MCF 10A (cell line): ENCODE data around the gene RNF207. TPM values are rescaled to one million over a fixed set of nuclear protein-coding genes. Genes with fewer than 3 reads are reported as not detected.

Experiments used
- BruUV-seq: library from RNA; stranded (reverse); fragments of 400-500 nt; replicated peaks from 2 replicates; lab custom pipeline; 2021; lab: Mats Ljungman, UMichigan
- CTCF ChIA-PET: fragments of 300-600 bp; sonication (Branson Sonifier 250); formaldehyde crosslinking; extraction: SDS; loops from one replicate; lab custom pipeline; 2021; ENCODE audit warnings: antibody characterized with exemption, inconsistent platforms; lab: Yijun Ruan, JAX
- POLR2A ChIA-PET: fragments of 300-600, 350-650 bp; sonication (Branson Sonifier 250); formaldehyde crosslinking; extraction: SDS; loops from one replicate; lab custom pipeline; 2020; ENCODE audit warnings: antibody characterized with exemption, inconsistent platforms; lab: Yijun Ruan, JAX
- DNase-seq: peaks from one replicate; pipeline ENCODE4 v3.0.0-alpha.2; 2018; ENCODE audit not compliant: unreplicated experiment
- H3K27ac Mint-ChIP-seq: one replicate; pipeline ENCODE4 v1.8.0; 2022; ENCODE audit warnings: mild to moderate bottlenecking, low read depth, mixed read lengths; ENCODE audit not compliant: unreplicated experiment
- H3K27me3 Mint-ChIP-seq: one replicate; pipeline ENCODE4 v1.8.0; 2022; ENCODE audit warnings: mixed read lengths; ENCODE audit not compliant: insufficient read depth, unreplicated experiment
- H3K36me3 Mint-ChIP-seq: one replicate; pipeline ENCODE4 v1.8.0; 2022; ENCODE audit warnings: mild to moderate bottlenecking, moderate library complexity, mixed read lengths; ENCODE audit not compliant: insufficient read depth, unreplicated experiment
- H3K4me1 Mint-ChIP-seq: one replicate; pipeline ENCODE4 v1.8.0; 2022; ENCODE audit warnings: mixed read lengths; ENCODE audit not compliant: insufficient read depth, unreplicated experiment
- H3K4me3 Mint-ChIP-seq: one replicate; pipeline ENCODE4 v1.8.0; 2022; ENCODE audit warnings: mild to moderate bottlenecking, moderate library complexity, mixed read lengths; ENCODE audit not compliant: unreplicated experiment
- H3K9me3 Mint-ChIP-seq: one replicate; pipeline ENCODE4 v1.8.0; 2022; ENCODE audit warnings: mixed read lengths; ENCODE audit not compliant: unreplicated experiment
- intact Hi-C: fragments of 100-400 bp; cut with micrococcal nuclease; formaldehyde crosslinking; loops from 2 replicates; pipeline ENCODE4 v1.14.1; 2022
- total RNA-seq: library from RNA; stranded (reverse); gene quantifications from 2 replicates; pipeline ENCODE4 v1.2.3, GENCODE V29; 2022
- TF ChIP-seq, protein P1 (sequence below): fragments of 200-600 bp; IDR thresholded peaks from one replicate; pipeline ENCODE4 v1.8.0; 2022; ENCODE audit warnings: antibody characterized with exemption, mild to moderate bottlenecking; ENCODE audit not compliant: unreplicated experiment

RNF207 gene
- total RNA-seq, 1 experiment from 2014 or later: 6.2 TPM

GRCh38 chr1:6225651-6226050, 19.7 kb downstream of the RNF207 start:
- Mint-ChIP-seq H3K9me3 (no peaks in the 10 kb centered on the region), H3K36me3 (peaks cover 73% of the 10 kb centered on the region), H3K4me1 (peaks cover 2% of the 10 kb centered on the region), H3K27me3 (no peaks in the 10 kb centered on the region), H3K27ac (peak overlapping the region; percentile 39), H3K4me3 (no peak overlapping the region)
- intact Hi-C loops: no loop called here
- no peak for DNase-seq
- TF ChIP-seq, protein P1, sequence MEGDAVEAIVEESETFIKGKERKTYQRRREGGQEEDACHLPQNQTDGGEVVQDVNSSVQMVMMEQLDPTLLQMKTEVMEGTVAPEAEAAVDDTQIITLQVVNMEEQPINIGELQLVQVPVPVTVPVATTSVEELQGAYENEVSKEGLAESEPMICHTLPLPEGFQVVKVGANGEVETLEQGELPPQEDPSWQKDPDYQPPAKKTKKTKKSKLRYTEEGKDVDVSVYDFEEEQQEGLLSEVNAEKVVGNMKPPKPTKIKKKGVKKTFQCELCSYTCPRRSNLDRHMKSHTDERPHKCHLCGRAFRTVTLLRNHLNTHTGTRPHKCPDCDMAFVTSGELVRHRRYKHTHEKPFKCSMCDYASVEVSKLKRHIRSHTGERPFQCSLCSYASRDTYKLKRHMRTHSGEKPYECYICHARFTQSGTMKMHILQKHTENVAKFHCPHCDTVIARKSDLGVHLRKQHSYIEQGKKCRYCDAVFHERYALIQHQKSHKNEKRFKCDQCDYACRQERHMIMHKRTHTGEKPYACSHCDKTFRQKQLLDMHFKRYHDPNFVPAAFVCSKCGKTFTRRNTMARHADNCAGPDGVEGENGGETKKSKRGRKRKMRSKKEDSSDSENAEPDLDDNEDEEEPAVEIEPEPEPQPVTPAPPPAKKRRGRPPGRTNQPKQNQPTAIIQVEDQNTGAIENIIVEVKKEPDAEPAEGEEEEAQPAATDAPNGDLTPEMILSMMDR: no peak
- CTCF ChIA-PET: interaction anchor here (0.7 to 1.7 kb wide), 5 partner anchors 9 to 26 kb away, joined by 3 to 6 read pairs (median 3); partner anchors contain the start of genes RNF207 and RPL22
- POLR2A ChIA-PET: interaction anchor here (0.8 to 1.5 kb wide), 2 partner anchors 9 to 18 kb away, joined by 3 to 4 read pairs; no protein-coding TSS in a partner anchor
- BruUV-seq: no TSS peak

- Mint-ChIP-seq H3K4me3 (no peak overlapping the region), H3K4me1 (peaks cover 10% of the 10 kb centered on the region), H3K9me3 (no peaks in the 10 kb centered on the region), H3K27me3 (no peaks in the 10 kb centered on the region), H3K27ac (peak overlapping the region; percentile 61), H3K36me3 (peaks cover 56% of the 10 kb centered on the region)
- BruUV-seq: no TSS peak
- intact Hi-C loops: no loop called here
- POLR2A ChIA-PET: interaction anchor here (0.6 to 4.0 kb wide), 2 partner anchors 35 to 320 kb away, joined by 3 to 42 read pairs; partner anchors contain the start of gene RPL22
- TF ChIP-seq, protein P1: no peak
- CTCF ChIA-PET: interaction anchor here (0.8 kb wide), 1 partner anchor 27 kb away, joined by 3 read pairs; the partner anchor contains the start of gene RNF207
- no peak for DNase-seq
These were observed 27.5 kb downstream of the RNF207 start for GRCh38 chr1:6233376-6233775.

- ChIA-PET POLR2A (interaction anchor here (0.7 to 4.0 kb wide), 11 partner anchors 9 to 163 kb away, joined by 3 to 42 read pairs (median 4); partner anchors contain the start of genes RNF207 and RPL22), CTCF (interaction anchor here (0.7 to 2.0 kb wide), 7 partner anchors 9 to 37 kb away, joined by 3 to 10 read pairs (median 4); no protein-coding TSS in a partner anchor)
- intact Hi-C loops: no loop called here
- Mint-ChIP-seq H3K27me3 (no peaks in the 10 kb centered on the region), H3K4me3 (peak overlapping the region; percentile 77), H3K4me1 (peaks cover 10% of the 10 kb centered on the region), H3K27ac (peak overlapping the region; percentile 75), H3K36me3 (peaks cover 51% of the 10 kb centered on the region), H3K9me3 (no peaks in the 10 kb centered on the region)
- BruUV-seq: no TSS peak
- TF ChIP-seq, protein P1: no peak
- no peak for DNase-seq
These were observed 28.8 kb downstream of the RNF207 start for GRCh38 chr1:6234502-6235295.

DNA sequence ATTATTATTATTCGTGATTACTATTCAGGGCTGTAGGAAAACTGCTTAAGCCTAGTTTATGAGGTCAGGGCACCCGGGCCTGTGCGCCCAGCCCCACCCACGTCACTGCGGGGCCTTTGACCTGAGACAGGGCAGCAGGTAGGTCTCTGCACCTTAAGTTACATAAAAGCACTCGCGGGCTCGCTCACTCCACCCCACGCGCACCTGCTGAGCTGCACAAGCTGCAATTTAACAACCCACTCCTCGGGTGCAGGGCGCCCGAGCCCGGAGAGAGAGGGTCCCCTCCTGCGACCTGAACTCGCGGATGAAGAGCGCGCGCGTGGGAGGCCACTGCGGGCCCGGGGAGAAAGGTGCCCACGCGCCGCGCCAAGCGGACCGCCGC, 29.4 kb downstream of the RNF207 start:
- ChIA-PET POLR2A (interaction anchor here (0.7 to 4.0 kb wide), 12 partner anchors 10 to 162 kb away, joined by 3 to 42 read pairs (median 4); partner anchors contain the start of genes RNF207 and RPL22), CTCF (interaction anchor here (0.7 to 2.0 kb wide), 7 partner anchors 9 to 37 kb away, joined by 3 to 10 read pairs (median 4); no protein-coding TSS in a partner anchor)
- Mint-ChIP-seq H3K27me3 (no peaks in the 10 kb centered on the region), H3K27ac (no peak overlapping the region), H3K4me1 (peaks cover 10% of the 10 kb centered on the region), H3K4me3 (peak overlapping the region; percentile 77), H3K9me3 (no peaks in the 10 kb centered on the region), H3K36me3 (peaks cover 46% of the 10 kb centered on the region)
- BruUV-seq: no TSS peak
- intact Hi-C loops: no loop called here
- TF ChIP-seq, protein P1: no peak
- no peak for DNase-seq
